HL-60 (cell line): ENCODE data around the gene ERCC2.

Experiments used
- DNase-seq, 2 experiments: peaks; one replicate each; pipeline ENCODE4 v3.0.0-alpha.2; 2010 to 2020; ENCODE audit warnings: low read depth in 1 of 2, low spot score in 1 of 2
- H3K27ac ChIP-seq: fragments of 250-450 bp; sonication (Bioruptor Pico); replicated peaks from 2 replicates; pipeline ENCODE4 v1.5.1; 2020; ENCODE audit warnings: mild to moderate bottlenecking, moderate library complexity
- H3K27me3 ChIP-seq: fragments of 250-450 bp; sonication (Bioruptor Pico); 2 replicates; pipeline ENCODE4 v1.5.1; 2021; ENCODE audit warnings: mild to moderate bottlenecking, moderate library complexity; ENCODE audit not compliant: insufficient read depth, poor library complexity, severe bottlenecking
- H3K4me3 ChIP-seq: replicated peaks from 2 replicates; pipeline ENCODE4 v1.5.1; 2011; ENCODE audit warnings: mild to moderate bottlenecking, control low read depth, low read length; ENCODE audit not compliant: insufficient read depth
- GABPA ChIP-seq: IDR thresholded peaks from 2 replicates; pipeline ENCODE4 v1.6.1; 2012; ENCODE audit warnings: low read depth
- POLR2AphosphoS5 ChIP-seq: IDR thresholded peaks from 2 replicates; pipeline ENCODE4 v1.6.1; 2012; ENCODE audit warnings: low read depth
- SPI1 ChIP-seq: IDR thresholded peaks from 2 replicates; pipeline ENCODE4 v1.6.1; 2012; ENCODE audit warnings: low read depth, mild to moderate bottlenecking, borderline replicate concordance
- TF ChIP-seq, protein P1 (sequence below): IDR thresholded peaks from 2 replicates; pipeline ENCODE4 v1.6.1; 2012; ENCODE audit warnings: low read depth; ENCODE audit not compliant: insufficient replicate concordance
- TF ChIP-seq, protein P2 (sequence below): IDR thresholded peaks from one replicate; pipeline ENCODE4 v1.5.1; 2011; ENCODE audit warnings: low read length, control low read depth, inconsistent platforms; ENCODE audit not compliant: insufficient read depth

ERCC2 gene

DNA sequence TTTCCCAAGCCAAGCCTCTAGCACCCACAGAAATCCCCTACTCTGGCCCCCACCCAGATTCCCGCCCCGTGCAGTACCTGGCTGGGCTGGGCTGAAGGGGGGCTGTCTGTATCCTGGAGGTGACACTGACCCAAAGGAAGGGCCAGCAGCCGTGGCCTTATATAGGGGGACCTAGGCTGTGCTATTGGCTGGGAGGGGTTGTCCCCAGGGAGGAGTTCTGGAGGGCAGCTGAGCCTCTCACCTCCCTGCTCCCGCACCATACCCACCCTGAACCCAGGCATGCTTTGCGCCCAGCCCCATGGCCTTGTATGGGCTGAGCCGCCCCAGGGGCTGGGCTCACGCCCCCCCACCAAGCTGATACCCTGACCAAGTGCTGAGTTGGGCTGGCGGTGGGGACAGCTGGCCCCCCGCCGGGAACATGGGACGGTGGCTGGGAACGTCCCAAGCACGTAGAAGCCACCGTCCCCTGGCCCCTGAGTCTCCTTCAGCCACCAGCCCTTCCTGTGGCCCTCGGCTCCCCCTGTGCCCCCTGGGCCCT is 47.6 kb downstream of the ERCC2 start, which contains the start of gene CKM:
TSS of gene CKM (minus strand) at position 132 of the 538 bp plus-strand sequence. CDS start 3,162 bp downstream, outside the sequence.
- DNase-seq, result no peak
- Histone ChIP-seq H3K27me3 (peaks cover 21% of the 10 kb centered on the region), H3K4me3 (0 out of 2 replicates have a peak within 1 kb of the TSS, but pooled peaks have one; percentile 4), H3K27ac (no peak within 1 kb of the TSS)
- TF ChIP-seq, protein P1, sequence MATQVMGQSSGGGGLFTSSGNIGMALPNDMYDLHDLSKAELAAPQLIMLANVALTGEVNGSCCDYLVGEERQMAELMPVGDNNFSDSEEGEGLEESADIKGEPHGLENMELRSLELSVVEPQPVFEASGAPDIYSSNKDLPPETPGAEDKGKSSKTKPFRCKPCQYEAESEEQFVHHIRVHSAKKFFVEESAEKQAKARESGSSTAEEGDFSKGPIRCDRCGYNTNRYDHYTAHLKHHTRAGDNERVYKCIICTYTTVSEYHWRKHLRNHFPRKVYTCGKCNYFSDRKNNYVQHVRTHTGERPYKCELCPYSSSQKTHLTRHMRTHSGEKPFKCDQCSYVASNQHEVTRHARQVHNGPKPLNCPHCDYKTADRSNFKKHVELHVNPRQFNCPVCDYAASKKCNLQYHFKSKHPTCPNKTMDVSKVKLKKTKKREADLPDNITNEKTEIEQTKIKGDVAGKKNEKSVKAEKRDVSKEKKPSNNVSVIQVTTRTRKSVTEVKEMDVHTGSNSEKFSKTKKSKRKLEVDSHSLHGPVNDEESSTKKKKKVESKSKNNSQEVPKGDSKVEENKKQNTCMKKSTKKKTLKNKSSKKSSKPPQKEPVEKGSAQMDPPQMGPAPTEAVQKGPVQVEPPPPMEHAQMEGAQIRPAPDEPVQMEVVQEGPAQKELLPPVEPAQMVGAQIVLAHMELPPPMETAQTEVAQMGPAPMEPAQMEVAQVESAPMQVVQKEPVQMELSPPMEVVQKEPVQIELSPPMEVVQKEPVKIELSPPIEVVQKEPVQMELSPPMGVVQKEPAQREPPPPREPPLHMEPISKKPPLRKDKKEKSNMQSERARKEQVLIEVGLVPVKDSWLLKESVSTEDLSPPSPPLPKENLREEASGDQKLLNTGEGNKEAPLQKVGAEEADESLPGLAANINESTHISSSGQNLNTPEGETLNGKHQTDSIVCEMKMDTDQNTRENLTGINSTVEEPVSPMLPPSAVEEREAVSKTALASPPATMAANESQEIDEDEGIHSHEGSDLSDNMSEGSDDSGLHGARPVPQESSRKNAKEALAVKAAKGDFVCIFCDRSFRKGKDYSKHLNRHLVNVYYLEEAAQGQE, result no peak
- TF ChIP-seq SPI1 (no peak), GABPA (no peak), POLR2AphosphoS5 (no peak)
- TF ChIP-seq, protein P2, sequence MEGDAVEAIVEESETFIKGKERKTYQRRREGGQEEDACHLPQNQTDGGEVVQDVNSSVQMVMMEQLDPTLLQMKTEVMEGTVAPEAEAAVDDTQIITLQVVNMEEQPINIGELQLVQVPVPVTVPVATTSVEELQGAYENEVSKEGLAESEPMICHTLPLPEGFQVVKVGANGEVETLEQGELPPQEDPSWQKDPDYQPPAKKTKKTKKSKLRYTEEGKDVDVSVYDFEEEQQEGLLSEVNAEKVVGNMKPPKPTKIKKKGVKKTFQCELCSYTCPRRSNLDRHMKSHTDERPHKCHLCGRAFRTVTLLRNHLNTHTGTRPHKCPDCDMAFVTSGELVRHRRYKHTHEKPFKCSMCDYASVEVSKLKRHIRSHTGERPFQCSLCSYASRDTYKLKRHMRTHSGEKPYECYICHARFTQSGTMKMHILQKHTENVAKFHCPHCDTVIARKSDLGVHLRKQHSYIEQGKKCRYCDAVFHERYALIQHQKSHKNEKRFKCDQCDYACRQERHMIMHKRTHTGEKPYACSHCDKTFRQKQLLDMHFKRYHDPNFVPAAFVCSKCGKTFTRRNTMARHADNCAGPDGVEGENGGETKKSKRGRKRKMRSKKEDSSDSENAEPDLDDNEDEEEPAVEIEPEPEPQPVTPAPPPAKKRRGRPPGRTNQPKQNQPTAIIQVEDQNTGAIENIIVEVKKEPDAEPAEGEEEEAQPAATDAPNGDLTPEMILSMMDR, result no peak

DNA sequence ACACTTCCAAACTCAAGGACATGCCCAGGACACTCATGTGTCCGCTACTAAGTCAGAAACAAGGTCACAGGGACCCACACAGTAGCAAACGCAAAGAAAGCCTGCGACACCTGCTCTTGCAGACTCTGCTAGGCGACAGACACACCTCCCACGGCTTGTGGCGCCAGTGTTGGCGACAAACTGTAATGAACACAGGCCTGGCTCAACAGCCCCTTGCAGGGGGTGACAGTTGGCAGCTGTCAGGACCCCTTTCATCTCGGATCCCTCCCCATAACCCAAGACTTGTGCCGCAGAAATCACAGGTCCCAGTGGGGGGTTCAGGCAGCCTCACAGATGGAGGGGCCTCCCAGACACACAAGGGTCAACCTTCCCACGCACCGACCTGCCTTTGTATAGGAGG is 48.1 kb downstream of the ERCC2 start:
- Histone ChIP-seq H3K27me3 (peaks cover 21% of the 10 kb centered on the region), H3K27ac (no peak overlapping the region), H3K4me3 (no peak overlapping the region)
- TF ChIP-seq POLR2AphosphoS5, result no peak
- TF ChIP-seq, protein P1, result no peak
- TF ChIP-seq, protein P2, result no peak
- TF ChIP-seq SPI1, result no peak
- no peak for TF ChIP-seq GABPA
- DNase-seq, result no peak

DNA sequence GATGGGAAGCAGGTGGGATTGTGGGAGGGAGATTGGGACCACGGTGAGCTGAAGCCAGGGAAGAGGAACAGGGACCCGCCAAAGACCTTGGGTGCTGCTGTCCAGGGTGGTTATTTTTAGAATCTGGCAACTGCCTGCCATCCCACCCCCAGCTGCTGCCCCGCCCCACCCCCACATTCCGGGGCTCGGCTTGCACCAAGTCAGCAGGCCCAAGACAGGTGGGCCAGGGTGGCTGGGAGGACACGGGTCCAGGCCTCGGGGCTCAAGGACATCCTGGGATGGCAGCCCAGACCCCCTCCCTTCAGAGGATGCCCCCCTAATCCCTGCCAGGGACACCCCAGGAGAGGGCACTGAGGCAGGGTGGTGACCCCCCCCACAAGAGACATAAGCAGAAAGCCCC is 48.5 kb downstream of the ERCC2 start:
- H3K27me3 ChIP-seq, result peaks cover 23% of the 10 kb centered on the region
- no peak overlapping the region for H3K4me3 ChIP-seq
- TF ChIP-seq SPI1, result no peak
- TF ChIP-seq, protein P1, result no peak
- no peak for DNase-seq
- H3K27ac ChIP-seq, result no peak overlapping the region
